ENCODE data around the gene IL1R2. TPM values are rescaled to one million over a fixed set of nuclear protein-coding genes. Genes with fewer than 3 reads are reported as not detected.

Gene IL1R2
- total and polyA plus RNA-seq, 2 of the 13 experiments (the other 11 are each of a cell fraction or from before 2014, with no cell fraction given) = 3.6 to 7.3 TPM

GRCh38 chr2:101998896-101999789, 7.4 kb downstream of the IL1R2 start (continued):
- no peak; the same call in 1 of the 2 replicates for TF ChIP-seq PRDM10 (CRISPR knock-in tag; IDR thresholded peaks at IDR 0.05; ENCODE audit: low read depth)
- TF ChIP-seq ZNF713 (CRISPR knock-in tag; IDR thresholded peaks at IDR 0.05) = no peak
- TF ChIP-seq PRDM15 (CRISPR knock-in tag; IDR thresholded peaks at IDR 0.05) = no peak; the same call in 1 of the 2 replicates
- no peak; the same call in 1 of the 2 replicates for TF ChIP-seq TOE1 (CRISPR knock-in tag; IDR thresholded peaks at IDR 0.05)
- TF ChIP-seq JUN (CRISPR knock-in tag; IDR thresholded peaks at IDR 0.05) = peak; percentile 62; the same call in 1 of the 2 replicates
- TF ChIP-seq MTF1 (CRISPR knock-in tag; IDR thresholded peaks at IDR 0.05) = no peak
- TF ChIP-seq CREBL2 (CRISPR knock-in tag; IDR thresholded peaks at IDR 0.05; ENCODE audit: borderline replicate concordance) = no peak
- TF ChIP-seq ZNF639 (CRISPR knock-in tag; conservative IDR thresholded peaks at IDR 0.05) = peak; percentile 41; the same call in 1 of the 2 replicates
- no peak for TF ChIP-seq ZNF468 (CRISPR knock-in tag; IDR thresholded peaks at IDR 0.05)
- TF ChIP-seq ZNF564 (CRISPR knock-in tag; IDR thresholded peaks at IDR 0.05) = no peak
- no peak for TF ChIP-seq ZNF607 (CRISPR knock-in tag; IDR thresholded peaks at IDR 0.05; ENCODE audit: borderline replicate concordance)
- no peak for TF ChIP-seq ZNF280B (CRISPR knock-in tag; IDR thresholded peaks at IDR 0.05; ENCODE audit: borderline replicate concordance)
- TF ChIP-seq STAG1 (CRISPR knock-in tag; IDR thresholded peaks at IDR 0.05) = peak; percentile 57
- no peak for TF ChIP-seq ZSCAN5A (CRISPR knock-in tag; IDR thresholded peaks at IDR 0.05; ENCODE audit: borderline replicate concordance)
- no peak for TF ChIP-seq NONO (IDR thresholded peaks at IDR 0.05)
- TF ChIP-seq NONO (CRISPR knock-in tag; conservative IDR thresholded peaks at IDR 0.05) = peak; percentile 7
